Stomach (tissue), 9 donors: ENCODE data around the gene CCDC91. TPM values are rescaled to one million over a fixed set of nuclear protein-coding genes. Genes with fewer than 3 reads are reported as not detected.

Experiments
- DNase-seq, 2 donors: peaks; one replicate each; pipeline versions ENCODE4 v3.0.0 to v3.0.0-alpha.2; 2013 to 2019
- H3K27ac ChIP-seq, 5 donors: fragments of 200-600 bp in 4 of 5; sonication (generic) in 4 of 5; one replicate each; pipeline ENCODE4 v1.5.1; 2013 to 2019; ENCODE audit warnings: mild to moderate bottlenecking in 1 of 5, moderate library complexity in 1 of 5
- H3K27me3 ChIP-seq, 3 donors: fragments of 200-600 bp; sonication (generic); one replicate each; pipeline ENCODE4 v1.5.1; 2017 to 2019; ENCODE audit warnings: mixed run types in 1 of 3
- H3K36me3 ChIP-seq, 4 donors: fragments of 200-600 bp; sonication (generic); 1 replicate in 3 of 4; 2 replicates in 1 of 4; pipeline ENCODE4 v1.5.1; 2016 to 2019
- H3K4me1 ChIP-seq, 4 donors: fragments of 200-600 bp; sonication (generic); one replicate each; pipeline ENCODE4 v1.5.1; 2016 to 2019
- H3K4me3 ChIP-seq, 4 donors: fragments of 200-600 bp; sonication (generic) in 3 of 4; one replicate each; pipeline ENCODE4 v1.5.1; 2016 to 2019; ENCODE audit warnings: mild to moderate bottlenecking in 1 of 4
- H3K9me3 ChIP-seq, 4 donors: fragments of 200-600 bp; sonication (generic); one replicate each; pipeline ENCODE4 v1.5.1; 2016 to 2019
- CTCF ChIP-seq, 7 experiments: fragments of 450-650 bp in 4 of 7; fragments of 200-600 bp in 3 of 7; sonication (generic) in 3 of 7; IDR thresholded peaks; one replicate each; pipeline ENCODE4 v1.5.1; 2016 to 2019; ENCODE audit warnings: antibody characterized with exemption in 7 of 7, control low read depth in 2 of 7, mild to moderate bottlenecking in 1 of 7
- EP300 ChIP-seq: sonication (generic); formaldehyde crosslinking; IDR thresholded peaks from one replicate; pipeline ENCODE4 v1.6.1; 2017; ENCODE audit warnings: antibody characterized with exemption
- POLR2A ChIP-seq, 4 donors: fragments of 450-650 bp; IDR thresholded peaks; one replicate each; pipeline ENCODE4 v1.6.1; 2016; ENCODE audit warnings: antibody characterized with exemption in 4 of 4, control low read depth in 2 of 4, mild to moderate bottlenecking in 1 of 4, moderate library complexity in 1 of 4
- POLR2AphosphoS5 ChIP-seq, 3 donors: sonication (generic); formaldehyde crosslinking; IDR thresholded peaks; one replicate each; pipeline ENCODE4 v1.6.1; 2016; ENCODE audit warnings: antibody characterized with exemption in 3 of 3
- WGBS, 5 donors: extraction: QIAGEN DNeasy Blood & Tissue Kit in 3 of 5; methylation state at CpG; one replicate each; pipeline versions ENCODE4 v1.1.5 to v1.1.7; 2013 to 2018; 5-methylcytosine and 5-hydroxymethylcytosine counted together
- intact Hi-C: fragments of 100-400 bp; cut with DNase I; formaldehyde crosslinking; loops from one replicate; pipeline ENCODE4 v1.15.1; 2023; ENCODE audit warnings: low total_unique reads
- polyA plus RNA-seq, 3 donors: library from polyadenylated mRNA; stranded (reverse); fragments of 200-250 nt; gene quantifications; one replicate each; pipeline ENCODE4 v1.2.3, GENCODE V29; 2013
- total RNA-seq, 5 donors: library from RNA; depleted of rRNA; stranded (reverse); fragments of >200 nt; gene quantifications; one replicate each; pipeline versions ENCODE4 v1.1.0 to v1.2.3, GENCODE V29; 2014 to 2016
- donor health status: healthy with polysubstance abuse.
- donor health status: Bipolar disorder and iron deficiency.
- donor health status: healthy.

Gene CCDC91
- total and polyA plus RNA-seq, 8 donors = 9.9 to 69.6 (median 34.4) TPM

GRCh38 chr12:28149279-28149678, 41.0 kb upstream of the CCDC91 start:
- intact Hi-C loops = no loop called here
- H3K4me1 ChIP-seq = no peaks in the 10 kb centered on the region

GRCh38 chr12:28156362-28156761, 33.9 kb upstream of the CCDC91 start:
- TF ChIP-seq POLR2AphosphoS5 (IDR thresholded peaks at IDR 0.05) (no peak), EP300 (no peak), POLR2A (IDR thresholded peaks at IDR 0.05) (no peak), CTCF (IDR thresholded peaks at IDR 0.05) (no peak)
- no peak for DNase-seq
- WGBS, 5 donors = 63 to 77% (median 68%) methylated on average over 1 of the region's 1 CpG

More at GRCh38 chr12:28149279-28149678, 41.0 kb upstream of the CCDC91 start:
- no peaks in the 10 kb centered on the region for H3K27me3 ChIP-seq
- H3K27ac ChIP-seq = no peak overlapping the region
- DNase-seq = no peak
- TF ChIP-seq POLR2AphosphoS5 (IDR thresholded peaks at IDR 0.05) (no peak), POLR2A (IDR thresholded peaks at IDR 0.05) (no peak), CTCF (IDR thresholded peaks at IDR 0.05) (no peak), EP300 (no peak)
- WGBS, 5 donors = 68 to 90% (median 86%) methylated on average over 3 of the region's 3 CpGs
- peaks cover 0 to 10% (median 2%) of the 10 kb centered on the region in 4 donors for H3K9me3 ChIP-seq
- H3K4me3 ChIP-seq = no peak overlapping the region
- no peaks in the 10 kb centered on the region for H3K36me3 ChIP-seq

GRCh38 chr12:28156804-28157203, 33.5 kb upstream of the CCDC91 start:
- no peak for DNase-seq
- H3K27me3 ChIP-seq = no peaks in the 10 kb centered on the region
- H3K4me3 ChIP-seq = no peak overlapping the region
- no peaks in the 10 kb centered on the region for H3K4me1 ChIP-seq
- no peak overlapping the region for H3K27ac ChIP-seq
- no peak for TF ChIP-seq EP300
- TF ChIP-seq POLR2AphosphoS5 (IDR thresholded peaks at IDR 0.05) = no peak
- no peak for TF ChIP-seq POLR2A (IDR thresholded peaks at IDR 0.05)
- TF ChIP-seq CTCF (IDR thresholded peaks at IDR 0.05) = no peak
- H3K36me3 ChIP-seq = no peaks in the 10 kb centered on the region
- WGBS, 5 donors = 77 to 88% (median 81%) methylated on average over 7 of the region's 7 CpGs
- H3K9me3 ChIP-seq = no peaks in the 10 kb centered on the region
- intact Hi-C loops = no loop called here

More at GRCh38 chr12:28156362-28156761, 33.9 kb upstream of the CCDC91 start:
- H3K9me3 ChIP-seq = no peaks in the 10 kb centered on the region
- intact Hi-C loops = no loop called here
- H3K4me3 ChIP-seq = no peak overlapping the region
- H3K36me3 ChIP-seq = no peaks in the 10 kb centered on the region
- no peaks in the 10 kb centered on the region for H3K27me3 ChIP-seq
- H3K27ac ChIP-seq = no peak overlapping the region
- no peaks in the 10 kb centered on the region for H3K4me1 ChIP-seq

GRCh38 chr12:28158353-28158752, 31.9 kb upstream of the CCDC91 start:
- Histone ChIP-seq H3K9me3 (no peaks in the 10 kb centered on the region), H3K27me3 (no peaks in the 10 kb centered on the region), H3K27ac (no peak overlapping the region), H3K36me3 (no peaks in the 10 kb centered on the region), H3K4me3 (no peak overlapping the region), H3K4me1 (no peaks in the 10 kb centered on the region)
- WGBS, 5 donors = 88 to 94% (median 91%) methylated on average over 5 of the region's 5 CpGs
- no peak for DNase-seq
- TF ChIP-seq EP300 (no peak), CTCF (IDR thresholded peaks at IDR 0.05) (no peak), POLR2A (IDR thresholded peaks at IDR 0.05) (no peak), POLR2AphosphoS5 (IDR thresholded peaks at IDR 0.05) (no peak)
- intact Hi-C loops = no loop called here
